Uterus (tissue), 2 donors: ENCODE data around the gene SGPL1.

Experiments
- POLR2A ChIP-seq, 2 donors: fragments of 450-650 bp; IDR thresholded peaks; one replicate each; pipeline ENCODE4 v1.6.1; 2016; ENCODE audit warnings: antibody characterized with exemption in 2 of 2, mild to moderate bottlenecking in 1 of 2, moderate library complexity in 1 of 2
- TF ChIP-seq, protein P1 (sequence below), 4 experiments: fragments of 200-600 bp in 2 of 4; fragments of 450-650 bp in 2 of 4; sonication (generic) in 2 of 4; IDR thresholded peaks; one replicate each; pipeline ENCODE4 v1.5.1; 2016 to 2019; ENCODE audit warnings: antibody characterized with exemption in 4 of 4, mild to moderate bottlenecking in 2 of 4, moderate library complexity in 1 of 4

DNA sequence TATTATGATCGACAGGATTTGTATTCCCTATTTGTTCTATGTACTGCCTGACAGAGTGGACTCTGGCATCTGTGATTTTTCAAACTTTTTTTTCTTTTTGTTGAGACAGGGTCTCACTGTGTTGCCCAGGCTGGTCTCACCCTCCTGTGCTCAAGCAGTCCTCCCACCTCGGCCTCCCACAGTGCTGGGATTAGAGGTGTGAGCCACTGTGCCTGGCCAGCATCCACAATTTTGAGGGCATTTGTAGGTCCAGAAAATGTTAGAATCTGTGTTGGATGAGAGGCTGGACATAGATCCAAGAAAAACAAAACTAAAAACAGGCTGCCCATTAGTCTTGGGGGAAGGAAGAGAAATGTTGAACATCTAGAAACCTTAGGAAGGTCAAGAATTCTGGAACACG, 34.3 kb downstream of the SGPL1 start:
- TF ChIP-seq, protein P1, sequence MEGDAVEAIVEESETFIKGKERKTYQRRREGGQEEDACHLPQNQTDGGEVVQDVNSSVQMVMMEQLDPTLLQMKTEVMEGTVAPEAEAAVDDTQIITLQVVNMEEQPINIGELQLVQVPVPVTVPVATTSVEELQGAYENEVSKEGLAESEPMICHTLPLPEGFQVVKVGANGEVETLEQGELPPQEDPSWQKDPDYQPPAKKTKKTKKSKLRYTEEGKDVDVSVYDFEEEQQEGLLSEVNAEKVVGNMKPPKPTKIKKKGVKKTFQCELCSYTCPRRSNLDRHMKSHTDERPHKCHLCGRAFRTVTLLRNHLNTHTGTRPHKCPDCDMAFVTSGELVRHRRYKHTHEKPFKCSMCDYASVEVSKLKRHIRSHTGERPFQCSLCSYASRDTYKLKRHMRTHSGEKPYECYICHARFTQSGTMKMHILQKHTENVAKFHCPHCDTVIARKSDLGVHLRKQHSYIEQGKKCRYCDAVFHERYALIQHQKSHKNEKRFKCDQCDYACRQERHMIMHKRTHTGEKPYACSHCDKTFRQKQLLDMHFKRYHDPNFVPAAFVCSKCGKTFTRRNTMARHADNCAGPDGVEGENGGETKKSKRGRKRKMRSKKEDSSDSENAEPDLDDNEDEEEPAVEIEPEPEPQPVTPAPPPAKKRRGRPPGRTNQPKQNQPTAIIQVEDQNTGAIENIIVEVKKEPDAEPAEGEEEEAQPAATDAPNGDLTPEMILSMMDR (IDR thresholded peaks at IDR 0.05), result no peak
- no peak for TF ChIP-seq POLR2A (IDR thresholded peaks at IDR 0.05)
